Activated CD4-positive, alpha-beta T cell treated with anti-CD3 and anti-CD28 coated beads, Interleukin-2, amount 50 U/mL, for 16 hours (primary cell): ENCODE measurements around the gene FAM168A.
"Not testable (repeated sequence)": the region's sequence is repeated elsewhere in the genome, so short reads cannot be mapped to it uniquely, and the experiment has no call there.

Source experiments
- DNase-seq: peaks from one replicate; pipeline ENCODE4 v3.0.0-alpha.2; 2020

The FAM168A gene

DNA sequence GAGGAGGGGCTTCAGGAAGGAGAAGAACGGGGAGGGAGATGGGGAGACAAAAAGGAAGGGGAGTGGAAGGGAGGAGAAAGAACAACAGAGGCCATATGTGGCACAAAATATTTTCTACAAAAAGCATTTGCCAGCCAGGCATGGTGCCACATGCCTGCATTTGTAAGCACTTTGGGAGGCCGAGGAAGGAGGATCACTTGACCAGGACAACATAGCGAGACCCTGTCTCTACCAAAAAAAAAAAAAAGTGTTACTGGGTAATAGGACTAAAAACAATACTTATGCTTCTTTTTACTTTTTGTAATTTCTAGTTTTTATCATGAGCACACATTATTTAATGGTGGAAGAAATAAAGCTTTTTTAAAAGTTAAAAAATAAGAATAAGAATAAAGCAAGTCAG, 5.3 kb downstream of the FAM168A start:
- DNase-seq, result no peak

DNA sequence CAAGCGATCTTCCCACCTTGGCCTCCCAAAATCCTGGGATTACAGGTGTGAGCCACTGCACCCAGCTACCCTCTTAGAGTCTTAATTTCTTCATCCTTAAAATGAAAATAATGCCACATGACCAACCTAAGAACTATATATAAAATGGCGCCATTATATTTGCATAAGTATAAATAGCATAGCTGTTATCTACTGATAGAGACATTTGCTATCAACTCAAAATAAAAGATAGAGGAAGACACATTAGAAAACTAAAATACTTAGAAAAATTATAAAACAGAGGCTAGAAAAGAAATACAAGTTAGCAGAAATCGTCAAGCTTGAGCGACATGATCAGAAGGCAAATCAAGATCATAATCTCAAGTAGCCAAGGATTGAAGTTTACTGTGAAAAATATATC, 6.2 kb downstream of the FAM168A start:
- no peak for DNase-seq

DNA sequence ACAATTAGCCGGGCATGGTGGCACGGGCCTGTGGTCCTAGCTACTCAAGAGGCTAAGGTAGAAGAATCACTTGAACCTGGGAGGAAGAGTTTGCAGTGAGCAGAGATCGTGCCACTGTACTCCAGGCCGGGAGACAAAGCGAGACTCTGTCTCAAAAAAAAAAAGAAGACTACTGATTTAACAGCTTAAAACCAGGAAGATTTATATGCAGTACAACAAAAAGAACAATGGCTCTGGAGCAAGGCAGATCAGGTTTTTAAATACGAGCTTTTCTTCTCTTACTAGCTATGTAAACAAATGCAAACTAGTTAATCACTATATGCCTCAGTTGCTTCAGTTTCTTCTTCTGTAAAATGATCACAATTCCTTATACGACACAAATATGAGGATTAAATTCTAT, 6.9 kb downstream of the FAM168A start:
- DNase-seq, result no peak

DNA sequence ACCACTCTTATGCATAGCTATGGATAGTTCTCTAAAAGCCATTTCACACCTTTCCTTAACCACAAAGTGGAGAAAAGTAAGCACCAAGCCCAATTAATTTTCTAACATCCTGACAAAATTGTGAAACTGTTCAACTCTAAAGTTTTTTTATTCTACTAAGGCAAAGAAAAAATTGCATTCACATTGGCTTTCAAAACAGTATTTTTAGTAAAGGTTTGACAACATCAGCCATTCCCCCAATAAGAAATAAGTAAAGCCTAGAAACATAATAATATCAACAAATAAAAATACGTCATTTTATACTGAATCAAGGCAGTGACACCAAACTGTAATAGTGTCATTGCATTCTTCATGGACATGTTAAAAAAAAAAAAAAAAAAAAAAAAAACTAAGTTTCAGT, 11.1 kb downstream of the FAM168A start:
- DNase-seq, result no peak

DNA sequence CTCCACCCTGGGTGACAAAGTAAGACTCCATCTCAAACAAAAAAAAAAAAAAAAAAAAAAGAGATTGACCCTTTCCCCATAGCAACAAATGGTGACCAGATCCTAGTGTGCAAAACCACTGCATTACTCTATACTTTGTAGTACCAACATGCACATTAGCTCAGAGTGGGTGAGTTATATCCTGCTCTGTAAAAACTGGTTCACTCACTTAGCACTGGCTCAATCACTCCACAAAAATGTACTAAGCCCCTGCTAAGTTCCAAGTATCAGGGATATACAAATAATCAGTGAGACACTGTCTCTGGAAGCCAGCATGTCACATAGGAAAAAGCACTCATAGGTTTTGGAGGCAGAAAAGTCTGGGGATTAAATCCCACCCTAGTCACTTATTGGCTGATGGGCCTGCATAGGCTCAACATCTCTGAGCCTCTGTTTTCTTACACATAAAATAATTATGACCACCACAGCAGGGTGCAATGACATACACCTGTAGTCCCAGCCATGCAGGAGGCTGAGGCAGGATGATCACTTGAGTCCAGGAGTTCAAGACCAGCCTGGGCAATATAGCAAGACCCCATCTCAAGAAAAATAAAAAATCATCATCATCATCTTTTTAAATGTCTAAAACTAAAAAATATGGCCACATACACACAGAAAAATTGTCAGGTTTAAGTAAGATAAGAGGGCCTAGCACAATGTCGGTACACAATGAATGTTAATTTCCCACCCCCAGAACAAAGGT, 11.9 kb downstream of the FAM168A start:
- DNase-seq, result no peak

DNA sequence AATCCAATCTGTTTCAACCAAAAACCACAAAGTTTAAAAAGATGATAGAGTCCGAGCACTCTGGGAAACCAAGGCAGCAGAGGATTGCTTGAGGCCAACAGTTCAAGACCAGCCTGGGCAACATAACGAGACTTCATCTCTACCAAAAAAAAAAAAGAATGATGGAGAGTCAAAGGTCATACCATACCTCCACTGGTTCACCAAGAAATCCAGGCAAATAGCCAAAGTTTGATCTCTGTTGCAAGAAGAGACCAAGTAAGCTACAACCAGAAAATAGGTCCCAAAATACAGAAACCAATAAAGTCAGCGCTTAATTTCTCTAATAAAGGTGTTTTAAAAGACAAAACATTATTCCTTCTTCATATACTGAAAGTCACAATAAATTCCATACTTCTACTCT, 13.1 kb downstream of the FAM168A start:
- DNase-seq, result no peak

DNA sequence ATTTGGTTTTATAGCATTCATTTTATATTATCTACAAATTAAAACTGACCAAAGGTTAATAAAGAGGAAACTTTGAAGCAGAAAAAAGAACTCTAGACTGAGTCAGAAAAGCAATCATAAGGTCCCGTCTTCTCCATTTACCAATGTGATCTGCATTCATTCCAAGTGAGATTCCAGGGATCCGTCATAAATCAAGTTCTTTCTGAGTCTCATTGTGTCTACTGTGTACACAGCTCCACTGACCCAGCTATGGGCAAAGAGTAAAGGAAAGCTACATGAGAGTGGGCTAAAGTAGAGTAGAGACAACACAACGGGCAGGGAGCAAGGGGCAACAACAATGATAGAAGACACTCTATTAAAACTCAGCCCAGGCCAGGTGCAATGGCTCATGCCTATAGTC, 15.3 kb downstream of the FAM168A start:
- DNase-seq, result no peak

DNA sequence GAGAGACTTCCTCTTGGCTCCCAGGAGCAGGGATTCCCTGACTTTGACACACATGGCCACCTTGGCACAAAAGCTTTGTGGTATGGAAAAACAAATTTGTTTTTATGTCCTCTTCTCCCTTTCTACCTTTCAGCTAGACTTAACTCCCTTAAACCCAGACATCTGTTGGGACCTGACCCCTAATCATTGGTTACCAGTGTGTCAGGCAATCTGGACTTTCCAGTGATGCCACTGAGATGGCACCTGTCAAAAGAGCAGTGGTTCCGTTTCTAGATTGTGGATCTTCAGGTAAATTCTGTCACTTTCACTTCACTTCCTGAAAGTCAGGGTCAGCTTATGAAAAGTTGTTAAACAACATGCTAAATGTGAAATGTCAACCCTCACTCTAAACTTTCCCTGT, 17.2 kb downstream of the FAM168A start:
- not testable (repeated sequence) for DNase-seq

DNA sequence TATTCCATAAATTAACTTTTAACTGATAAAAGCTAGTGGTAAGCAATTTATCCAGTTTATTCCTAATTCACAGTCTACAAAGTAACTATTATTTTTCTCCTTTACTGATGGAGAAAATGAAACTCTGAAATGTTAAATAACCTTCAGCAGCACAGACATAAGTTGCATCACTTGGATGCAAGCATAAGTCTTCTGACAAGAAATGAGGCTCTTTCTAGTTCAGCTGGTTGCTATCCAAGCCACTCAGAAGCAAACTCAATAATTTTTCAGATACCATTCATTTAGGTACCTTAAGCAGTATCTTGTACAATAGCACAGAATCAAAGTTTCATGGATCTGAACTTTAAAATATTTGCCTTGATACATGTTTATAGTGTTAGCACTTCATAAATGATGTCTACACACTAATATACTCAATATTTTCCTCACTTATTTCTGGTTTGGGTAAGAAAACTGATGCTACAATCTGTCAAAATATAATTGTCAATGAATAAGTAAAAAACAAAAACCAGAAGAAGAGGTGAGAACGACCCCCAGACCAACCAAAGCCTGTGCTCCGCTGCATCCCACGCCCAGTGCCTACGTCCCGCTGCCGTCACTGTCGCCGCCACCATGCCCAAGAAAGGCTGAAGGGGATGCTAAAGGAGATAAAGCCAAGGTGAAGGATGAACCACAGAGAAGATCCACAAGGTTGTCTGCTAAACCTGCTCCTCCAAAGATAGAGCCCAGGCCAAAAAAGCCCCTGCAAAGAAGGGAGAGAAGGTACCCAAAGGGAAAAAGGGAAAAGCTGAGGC, 18.1 kb downstream of the FAM168A start:
- DNase-seq, result no peak

DNA sequence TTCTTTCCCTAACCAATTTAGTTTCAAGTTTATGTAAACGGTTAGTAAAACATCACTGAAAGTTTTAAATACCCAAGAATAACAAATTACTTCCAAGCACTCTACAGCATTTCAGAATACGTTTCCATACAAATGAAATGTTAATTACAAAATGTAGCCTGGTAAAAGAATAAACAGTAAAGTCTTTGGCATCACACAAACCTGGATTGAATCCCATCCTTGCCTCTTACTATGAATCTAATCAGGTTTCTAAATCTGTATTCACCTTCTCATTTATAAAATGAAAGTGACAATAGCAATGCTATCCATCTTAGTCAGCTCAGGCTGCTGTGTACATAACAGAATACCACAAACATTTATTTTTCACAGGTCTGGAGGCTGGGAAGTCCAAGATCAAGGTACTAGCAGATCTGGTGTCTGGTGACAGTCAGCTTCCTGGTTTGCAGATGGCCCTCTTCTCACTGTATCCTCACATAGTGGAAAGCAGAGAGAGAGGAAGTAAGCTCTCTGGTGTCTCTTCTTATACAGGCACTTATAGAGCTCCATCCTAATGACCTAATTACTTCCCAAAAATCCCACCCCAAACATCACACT, 19.2 kb downstream of the FAM168A start:
- peak; percentile 65 for DNase-seq

DNA sequence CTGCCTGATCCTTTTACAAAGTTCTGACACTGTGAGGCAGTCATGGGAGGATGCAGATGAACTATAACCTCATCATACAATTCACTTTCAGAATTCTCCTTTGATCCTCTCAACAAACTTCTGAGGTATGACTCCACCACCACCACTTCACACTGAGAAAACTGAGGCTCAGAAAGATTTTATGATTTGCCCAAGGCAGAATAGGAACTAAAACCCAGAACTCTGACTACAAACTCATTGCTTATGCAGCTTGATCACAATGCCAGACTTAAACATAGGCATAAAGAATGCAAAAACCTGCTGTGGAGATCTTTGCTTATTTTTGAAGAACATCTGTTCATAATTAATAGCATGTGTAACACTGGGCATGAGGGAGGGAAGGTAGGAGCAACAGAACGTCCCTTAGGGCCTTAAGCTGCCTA, 20.4 kb downstream of the FAM168A start:
- DNase-seq, result peak; percentile 20

DNA sequence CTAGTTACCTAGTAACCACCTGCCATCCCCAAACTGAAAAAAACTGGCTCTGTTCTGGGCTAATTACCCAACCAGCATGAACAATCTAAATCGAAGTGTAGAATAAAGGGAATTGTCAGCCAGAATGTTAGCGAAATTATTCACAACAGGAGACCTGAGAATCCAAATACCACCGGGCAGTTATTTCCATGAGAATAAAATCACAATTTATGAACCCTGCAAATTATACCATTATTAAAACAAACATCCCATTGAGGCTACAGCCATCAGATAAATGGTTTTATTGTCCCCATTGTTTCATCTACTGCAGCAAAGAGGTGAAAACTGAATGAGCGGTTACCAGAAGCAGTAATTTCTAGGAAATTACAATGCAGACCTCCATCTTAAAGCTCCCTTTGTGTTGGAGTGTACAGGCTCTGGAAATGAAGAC, 21.7 kb downstream of the FAM168A start:
- no peak for DNase-seq

DNA sequence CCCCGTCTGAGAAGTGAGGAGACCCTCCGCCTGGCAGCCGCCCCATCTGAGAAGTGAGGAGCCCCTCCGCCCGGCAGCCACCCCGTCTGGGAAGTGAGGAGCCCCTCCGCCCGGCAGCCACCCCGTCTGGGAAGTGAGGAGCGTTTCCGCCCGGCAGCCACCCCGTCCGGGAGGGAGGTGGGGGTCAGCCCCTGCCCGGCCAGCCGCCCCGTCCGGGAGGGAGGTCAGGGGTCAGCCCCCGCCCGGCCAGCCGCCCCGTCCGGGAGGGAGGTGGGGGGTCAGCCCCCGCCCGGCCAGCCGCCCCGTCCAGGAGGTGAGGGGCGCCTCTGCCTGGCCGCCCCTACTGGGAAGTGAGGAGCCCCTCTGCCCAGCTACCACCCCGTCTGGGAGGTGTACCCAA, 25.9 kb downstream of the FAM168A start:
- DNase-seq, result not testable (repeated sequence)

DNA sequence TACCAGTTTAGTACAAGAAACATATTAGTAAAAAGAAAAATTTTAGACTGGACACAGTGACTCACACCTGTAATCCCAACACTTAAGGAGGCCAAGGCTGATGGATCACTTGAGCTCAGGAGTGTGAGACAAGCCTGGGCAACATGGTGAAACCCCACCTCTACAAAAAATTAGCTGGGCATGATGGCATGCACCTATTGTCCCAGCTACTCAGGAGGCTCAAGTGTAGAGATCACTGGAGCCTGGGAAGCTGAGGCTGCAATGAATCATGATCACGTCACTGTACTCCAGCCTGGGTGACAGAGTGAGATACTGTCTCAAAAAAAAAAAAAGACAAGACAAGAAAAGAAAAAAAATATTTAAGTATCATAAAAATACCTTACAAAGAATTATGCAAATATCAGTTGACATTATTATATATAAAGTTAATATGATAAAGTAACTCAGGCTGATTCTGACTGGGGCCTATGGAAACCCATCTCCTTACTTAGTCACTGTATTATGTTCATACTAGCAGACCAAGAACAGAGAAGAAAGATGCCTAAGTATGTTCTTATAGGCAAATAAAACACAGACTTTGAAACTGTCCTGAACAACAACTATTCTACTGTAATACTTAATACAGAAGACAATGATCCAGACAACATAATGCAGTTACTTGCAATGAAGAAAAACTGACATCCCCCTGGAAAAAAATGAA, 27.3 kb downstream of the FAM168A start:
- no peak for DNase-seq

DNA sequence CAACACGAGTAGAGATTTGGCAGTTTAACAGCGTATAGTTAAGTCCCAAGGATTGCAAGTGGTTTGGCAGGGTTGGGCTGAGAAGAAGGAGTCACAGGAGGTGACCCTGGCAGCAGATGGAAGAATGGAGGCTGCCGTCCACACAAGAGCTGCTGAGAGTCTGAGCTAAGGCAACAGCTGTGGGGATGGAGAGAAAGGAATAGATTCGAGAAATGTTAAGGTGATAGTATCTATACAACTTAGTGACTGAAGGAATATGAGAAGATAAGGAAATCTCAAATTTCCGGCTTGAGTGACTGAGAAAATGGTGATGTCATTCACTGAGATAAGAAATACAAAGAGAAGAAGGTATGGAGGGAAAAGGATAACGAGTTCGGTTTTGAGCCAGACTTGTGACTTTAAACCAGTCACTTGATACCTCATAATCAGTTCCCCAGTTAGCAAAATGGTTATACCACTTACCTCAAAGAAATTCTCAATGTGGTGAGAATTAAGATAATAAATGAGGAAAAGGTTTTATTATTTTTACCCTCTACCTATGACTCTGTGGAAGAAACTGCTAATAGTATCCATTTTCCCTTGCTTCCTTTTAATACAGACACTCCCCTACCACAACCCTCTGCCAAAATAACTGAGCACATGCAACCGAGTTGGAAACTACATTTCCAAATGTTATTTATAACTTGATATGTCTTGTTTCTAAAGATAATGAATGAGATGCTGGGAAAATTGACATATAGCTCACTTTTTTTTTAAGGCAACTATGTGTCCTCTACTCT, 30.7 kb downstream of the FAM168A start:
- no peak for DNase-seq

DNA sequence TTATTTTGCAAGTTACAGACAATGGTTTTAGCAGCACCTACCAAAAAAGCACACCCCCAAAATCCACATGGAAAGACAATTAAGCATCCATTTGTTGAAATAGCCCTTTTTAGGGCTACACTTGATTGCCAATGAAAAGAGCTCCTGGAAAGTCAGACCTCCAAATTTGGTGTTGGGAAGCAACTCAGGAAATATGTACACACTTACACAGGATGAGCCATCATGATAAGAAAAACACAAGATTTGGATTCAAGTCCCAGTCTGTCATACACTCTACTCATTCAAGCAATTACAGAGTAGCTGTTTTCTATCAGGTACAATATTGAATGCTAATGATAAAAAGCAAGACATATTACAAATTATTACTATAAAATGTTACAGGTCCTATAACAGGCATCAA, 31.5 kb downstream of the FAM168A start:
- no peak for DNase-seq

DNA sequence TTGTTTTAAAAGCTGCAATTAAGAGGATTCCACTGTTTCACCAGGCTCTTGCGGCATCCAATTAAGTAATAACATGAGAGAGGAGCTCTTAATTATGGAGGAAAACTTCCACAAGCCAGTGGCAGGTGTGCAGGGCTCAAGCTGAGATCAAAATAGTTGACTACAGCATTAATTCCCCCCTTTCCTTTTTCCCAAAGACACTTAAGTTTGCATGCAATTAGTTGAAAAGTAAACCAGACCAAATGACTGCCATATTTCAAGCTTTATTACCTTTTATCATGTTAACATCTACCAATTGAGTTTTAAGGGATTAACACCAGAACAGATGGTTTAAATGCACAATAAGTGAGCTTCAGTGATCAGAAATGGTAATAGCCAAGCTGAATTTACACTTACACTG, 32.1 kb downstream of the FAM168A start:
- no peak for DNase-seq

DNA sequence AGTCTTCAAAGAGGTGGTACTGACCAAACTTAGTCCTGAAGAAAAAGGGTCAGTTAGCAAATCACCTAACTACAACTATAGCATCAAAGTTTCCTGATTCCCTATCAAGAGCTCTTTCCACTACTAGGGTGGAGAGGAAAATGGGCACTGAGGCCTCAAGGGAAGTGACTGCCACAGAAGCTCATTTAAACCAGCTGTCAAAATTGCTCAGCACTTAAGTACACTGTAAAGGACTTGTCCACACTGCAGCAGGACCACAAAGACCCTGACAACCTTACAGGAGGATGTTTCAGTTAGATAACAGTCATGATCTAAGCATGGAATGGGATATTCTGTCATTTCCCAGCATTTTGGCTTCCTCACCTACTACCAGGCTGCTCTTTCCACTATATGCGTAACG, 33.0 kb downstream of the FAM168A start:
- DNase-seq, result no peak

DNA sequence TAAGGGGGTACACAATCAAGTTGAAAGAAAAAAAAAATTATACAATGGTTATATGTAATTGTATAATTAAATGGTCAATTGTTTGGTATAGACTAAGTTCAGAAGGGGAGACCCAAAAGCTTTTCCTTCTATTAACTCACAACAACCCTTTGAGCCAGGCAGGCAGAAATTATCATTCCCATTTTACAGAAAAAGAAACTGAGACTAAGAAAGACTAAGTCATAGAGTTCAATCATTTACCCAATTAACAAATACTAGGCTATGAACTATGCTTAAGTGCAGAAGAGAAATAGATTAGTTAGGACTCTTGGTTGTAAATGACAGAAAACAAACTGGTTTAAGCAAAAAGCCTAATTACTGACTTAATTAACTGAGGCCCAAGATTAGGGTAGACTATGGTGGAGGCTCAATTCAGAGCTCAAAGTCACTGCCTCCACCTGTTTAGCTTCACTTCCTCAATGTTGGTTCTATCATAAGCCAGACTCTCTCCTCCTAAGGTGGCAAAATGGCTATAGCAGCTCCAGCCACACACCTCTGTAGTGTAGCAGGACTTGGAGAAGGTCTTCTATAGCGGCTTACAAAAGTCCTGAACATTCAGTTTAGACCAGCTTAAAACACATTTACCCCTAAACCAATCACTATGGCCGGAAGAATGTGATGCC, 34.2 kb downstream of the FAM168A start:
- no peak for DNase-seq

DNA sequence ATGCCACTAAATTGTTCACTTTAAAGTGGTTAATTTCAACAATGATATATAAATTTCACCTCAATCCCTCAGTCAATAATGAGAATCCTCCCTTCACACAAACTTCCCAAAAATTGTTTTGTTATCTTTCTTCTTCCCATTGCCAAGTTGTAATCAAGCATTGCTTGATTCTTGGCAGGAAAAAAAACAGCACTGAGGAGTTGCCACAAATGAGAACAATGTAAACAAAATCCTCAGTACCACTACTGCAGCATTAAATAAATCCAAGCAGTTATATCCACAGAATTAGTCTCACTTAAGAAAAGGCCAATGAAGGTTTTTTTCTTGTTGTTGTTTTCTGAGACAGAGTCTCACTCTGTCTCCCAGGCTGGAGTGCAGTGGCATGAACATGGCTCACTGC, 38.2 kb downstream of the FAM168A start:
- DNase-seq, result no peak

DNA sequence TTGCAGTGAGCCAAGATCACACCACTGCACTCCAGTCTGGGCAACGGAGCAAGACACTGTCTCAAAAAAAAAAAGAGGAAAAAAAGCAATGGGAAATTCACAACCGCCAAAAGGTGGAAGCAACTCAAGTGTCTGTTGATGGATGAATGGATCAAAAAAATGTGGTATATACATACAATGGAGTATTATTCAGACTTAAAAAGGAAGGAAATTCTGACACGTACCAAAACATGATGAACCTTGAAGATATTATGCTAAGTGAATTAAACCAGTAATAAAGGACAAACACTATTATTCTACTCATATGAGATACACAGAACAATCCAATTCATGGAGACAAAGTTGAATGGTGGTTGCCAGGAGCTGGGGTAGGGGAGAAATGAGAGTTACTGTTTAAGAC, 40.9 kb downstream of the FAM168A start:
- DNase-seq, result no peak

DNA sequence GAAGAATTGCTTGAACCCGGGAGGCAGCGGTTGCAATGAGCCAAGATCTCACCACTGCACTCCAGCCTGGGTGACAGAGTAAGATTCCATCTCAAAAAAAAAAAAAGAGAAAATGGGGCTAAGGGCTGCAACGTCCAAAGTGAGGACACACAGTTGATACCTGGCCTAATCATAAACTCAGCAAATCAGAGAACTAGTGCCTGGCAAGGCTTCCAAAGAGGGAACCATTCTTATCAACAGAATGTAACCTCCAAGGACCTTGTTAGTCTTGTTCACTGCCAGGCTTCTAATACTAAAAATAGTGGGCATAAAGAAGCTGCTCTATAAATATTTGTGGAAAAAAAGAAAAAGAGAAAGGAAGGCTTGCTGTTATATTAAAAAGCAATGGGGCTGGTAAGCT, 42.3 kb downstream of the FAM168A start:
- DNase-seq, result no peak
